GM19438 (cell line): Measurements from ENCODE around the gene PRRX2.
"Not testable (repeated sequence)": the region's sequence is repeated elsewhere in the genome, so short reads cannot be mapped to it uniquely, and the experiment has no call there.

Experiments
- ATAC-seq: cut with Tn5 transposase; IDR thresholded peaks from one replicate; pipeline ENCODE4 v1.9.1; 2021; ENCODE audit warnings: low read depth; ENCODE audit not compliant: unreplicated experiment

Gene PRRX2

GRCh38 chr9:129649726-129650679 lies 15.4 kb upstream of the PRRX2 start:
- no peak for ATAC-seq

- no peak for ATAC-seq
Observed at GRCh38 chr9:129650680-129651235, 14.7 kb upstream of the PRRX2 start.

- ATAC-seq, result no peak
Observed at GRCh38 chr9:129653823-129654553, 11.5 kb upstream of the PRRX2 start.

- ATAC-seq, result no peak
Observed at GRCh38 chr9:129654554-129655040, 10.8 kb upstream of the PRRX2 start.

GRCh38 chr9:129655154-129655553 lies 10.3 kb upstream of the PRRX2 start:
- ATAC-seq, result no peak

- ATAC-seq, result no peak
Observed at GRCh38 chr9:129655696-129656095, 9.8 kb upstream of the PRRX2 start.

- no peak for ATAC-seq
Observed at GRCh38 chr9:129656795-129657390, 8.6 kb upstream of the PRRX2 start.

GRCh38 chr9:129661029-129661428 lies 4.4 kb upstream of the PRRX2 start:
- no peak for ATAC-seq

- ATAC-seq, result not testable (repeated sequence)
Observed at GRCh38 chr9:129662239-129662638, 3.2 kb upstream of the PRRX2 start.

- no peak for ATAC-seq
Observed at GRCh38 chr9:129664746-129665388, 580 bp upstream of the PRRX2 start.

GRCh38 chr9:129665814-129666520 lies 520 bp downstream of the PRRX2 start:
- no peak for ATAC-seq

- no peak for ATAC-seq
Observed at GRCh38 chr9:129666575-129666974, 1.1 kb downstream of the PRRX2 start.

GRCh38 chr9:129667378-129667777 lies 1.9 kb downstream of the PRRX2 start:
- no peak for ATAC-seq

GRCh38 chr9:129667850-129668249 lies 2.4 kb downstream of the PRRX2 start:
- no peak for ATAC-seq

GRCh38 chr9:129669141-129669718 lies 3.8 kb downstream of the PRRX2 start:
- no peak for ATAC-seq

- ATAC-seq, result no peak
Observed at GRCh38 chr9:129669946-129670345, 4.5 kb downstream of the PRRX2 start.

- ATAC-seq, result no peak
Observed at GRCh38 chr9:129671065-129671464, 5.6 kb downstream of the PRRX2 start.

GRCh38 chr9:129671519-129671918 lies 6.1 kb downstream of the PRRX2 start:
- no peak for ATAC-seq

- ATAC-seq, result no peak
Observed at GRCh38 chr9:129672702-129673101, 7.3 kb downstream of the PRRX2 start.
